ENCODE data around the gene PDPN. TPM values are rescaled to one million over a fixed set of nuclear protein-coding genes. Genes with fewer than 3 reads are reported as not detected.
A peak's percentile ranks its signal among the peaks of the same experiment; 100 is the strongest.

Gene PDPN
- total and polyA plus RNA-seq, 2 of the 8 experiments (the other 6 are each of a cell fraction or from before 2014, with no cell fraction given) = 44.7 to 169 TPM

DNA sequence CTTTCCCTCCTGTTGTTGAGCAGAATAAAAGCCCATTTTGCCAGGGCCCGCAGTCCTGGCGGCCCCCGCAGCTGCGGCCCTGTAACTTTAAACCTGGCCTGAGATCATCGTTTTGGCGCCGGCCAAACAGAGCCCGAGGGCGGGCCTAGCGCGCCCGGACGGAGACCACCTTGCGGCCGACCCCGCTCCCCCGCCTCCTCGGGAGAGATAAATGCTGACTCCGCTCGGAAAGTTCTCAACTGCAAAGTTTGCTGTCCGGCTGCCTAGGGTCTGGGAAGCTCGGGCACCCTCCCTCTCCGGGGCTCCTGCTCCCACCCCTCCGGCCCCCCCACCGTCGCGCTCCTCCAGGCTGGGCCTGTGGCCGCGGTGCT is at the start of gene PDPN (continued):
- TF ChIP-seq EGR1 (IDR thresholded peaks at IDR 0.05; ENCODE audit: borderline replicate concordance, low read depth, low read length) (no peak), BACH1 (IDR thresholded peaks at IDR 0.05; ENCODE audit: low read length) (no peak), RNF2 (IDR thresholded peaks at IDR 0.05; ENCODE audit: borderline replicate concordance, low read depth, low read length, missing control alignments, poor library complexity, severe bottlenecking) (no peak), SIRT6 (IDR thresholded peaks at IDR 0.05; ENCODE audit: low read length) (no peak), SAP30 (IDR thresholded peaks at IDR 0.05; ENCODE audit: insufficient read depth, insufficient replicate concordance, low read length) (no peak), RBBP5 (IDR thresholded peaks at IDR 0.05; ENCODE audit: borderline replicate concordance, low read depth, low read length) (no peak; the same call in 1 of the 2 replicates), PHF8 (conservative IDR thresholded peaks at IDR 0.05; ENCODE audit: low read depth, low read length) (0 out of 2 replicates have a peak, but pooled peaks have one; percentile 36), NANOG (IDR thresholded peaks at IDR 0.05; ENCODE audit: insufficient read depth, low read depth, low read length, poor library complexity, severe bottlenecking) (no peak), SRF (IDR thresholded peaks at IDR 0.05; ENCODE audit: low read depth, low read length) (no peak), SP4 (IDR thresholded peaks at IDR 0.05; ENCODE audit: low read length) (no peak), POLR2AphosphoS5 (IDR thresholded peaks at IDR 0.05; ENCODE audit: low read depth, low read length) (no peak), GTF2F1 (IDR thresholded peaks at IDR 0.05; ENCODE audit: borderline replicate concordance, low read depth, low read length) (no peak), RXRA (IDR thresholded peaks at IDR 0.05; ENCODE audit: insufficient read depth, low read depth, low read length) (no peak), CEBPB (IDR thresholded peaks at IDR 0.05; ENCODE audit: low read depth, low read length) (no peak), TEAD4 (IDR thresholded peaks at IDR 0.05; ENCODE audit: low read depth, low read length) (no peak), ASH2L (IDR thresholded peaks at IDR 0.05; ENCODE audit: low read length) (no peak), MAFK (IDR thresholded peaks at IDR 0.05; ENCODE audit: low read depth, low read length) (peak; percentile 66; the same call in 1 of the 2 replicates)
